Panc1 (cell line): ENCODE results near the gene MAN1A1. TPM values are rescaled to one million over a fixed set of nuclear protein-coding genes. Genes with fewer than 3 reads are reported as not detected.

ENCODE experiments used
- ATAC-seq: fragments of 200-7000 bp; cut with Tn5 transposase; 2 replicates; pipeline ENCODE4 v1.9.1; 2020; ENCODE audit warnings: mild to moderate bottlenecking, moderate library complexity
- BruUV-seq: library from RNA; stranded (reverse); fragments of 400-500 nt; replicated peaks from 2 replicates; lab custom pipeline; 2021; lab: Mats Ljungman, UMichigan
- CTCF ChIA-PET: fragments of 300-600 bp; sonication (Branson Sonifier 250); formaldehyde crosslinking; loops from one replicate; lab custom pipeline; 2022; ENCODE audit warnings: antibody characterized with exemption; lab: Charles Lee
- POLR2A ChIA-PET: fragments of 300-600 bp; sonication (Branson Sonifier 250); formaldehyde crosslinking; loops from one replicate; lab custom pipeline; 2022; ENCODE audit warnings: antibody characterized with exemption; lab: Charles Lee
- DNase-seq: peaks from one replicate; pipeline ENCODE4 v3.0.0-alpha.2; 2010; ENCODE audit warnings: low read depth, low spot score
- H3K27ac ChIP-seq: 2 replicates; pipeline ENCODE4 v1.5.1; 2011; ENCODE audit warnings: mild to moderate bottlenecking, low read length, inconsistent platforms
- H3K27me3 ChIP-seq: fragments of 200-500 bp; sonication (Bioruptor generic); 2 replicates; pipeline ENCODE4 v1.6.0; 2014; ENCODE audit warnings: low read length, inconsistent platforms; ENCODE audit not compliant: control insufficient read depth, insufficient read depth
- H3K36me3 ChIP-seq: fragments of 200-500 bp; sonication (Bioruptor generic); 2 replicates; pipeline ENCODE4 v1.5.1; 2014; ENCODE audit warnings: inconsistent platforms, mild to moderate bottlenecking, low read length, moderate library complexity; ENCODE audit not compliant: control insufficient read depth, insufficient read depth
- H3K4me1 ChIP-seq: 2 replicates; pipeline ENCODE4 v1.5.1; 2011; ENCODE audit warnings: inconsistent platforms, mild to moderate bottlenecking, low read length, moderate library complexity; ENCODE audit not compliant: control insufficient read depth, insufficient read depth
- H3K4me3 ChIP-seq, 2 experiments: 2 replicates each; pipeline ENCODE4 v1.5.1; 2011 to 2012; ENCODE audit warnings: low read depth in 2 of 2, low read length in 2 of 2, mild to moderate bottlenecking in 2 of 2, inconsistent platforms in 1 of 2, moderate library complexity in 1 of 2
- H3K9me3 ChIP-seq: fragments of 200-500 bp; sonication (Bioruptor generic); 2 replicates; pipeline ENCODE4 v1.5.1; 2014; ENCODE audit warnings: low read depth, mild to moderate bottlenecking, inconsistent platforms, low read length, moderate library complexity; ENCODE audit not compliant: control insufficient read depth, insufficient read depth
- POLR2AphosphoS5 ChIP-seq: IDR thresholded peaks from 2 replicates; pipeline ENCODE4 v1.6.1; 2012; ENCODE audit warnings: mild to moderate bottlenecking, low read depth, low read length, moderate library complexity
- SIN3A ChIP-seq: IDR thresholded peaks from 2 replicates; pipeline ENCODE4 v1.6.1; 2012; ENCODE audit warnings: low read depth, mild to moderate bottlenecking, low read length, moderate library complexity, borderline replicate concordance; ENCODE audit not compliant: insufficient read depth
- TCF7L2 ChIP-seq: IDR thresholded peaks from 2 replicates; pipeline ENCODE4 v1.6.1; 2011; ENCODE audit warnings: mild to moderate bottlenecking, low read depth, low read length, inconsistent platforms
- in situ Hi-C: cut with HindIII; loops from 2 replicates; pipeline ENCODE4 v1.10.0; 2016; ENCODE audit warnings: low sequenced_read_pairs, low pct_unique_long_range_greater_than_20kb
- intact Hi-C: fragments of 100-400 bp; cut with micrococcal nuclease; formaldehyde crosslinking; loops from one replicate; pipeline ENCODE4 v1.10.0; 2022; ENCODE audit not compliant: unreplicated experiment
- total RNA-seq: library from RNA; stranded (reverse); gene quantifications from one replicate; pipeline ENCODE4 v1.2.1, GENCODE V29; 2021; ENCODE audit not compliant: unreplicated experiment
- TF ChIP-seq, protein P1 (sequence below), 2 experiments: IDR thresholded peaks; 2 replicates each; pipeline ENCODE4 v1.6.1; 2011 to 2012; ENCODE audit warnings: low read depth in 2 of 2, control low read depth in 1 of 2, low read length in 1 of 2, mild to moderate bottlenecking in 1 of 2, moderate library complexity in 1 of 2; ENCODE audit not compliant: insufficient read depth in 1 of 2
- TF ChIP-seq, protein P2 (sequence below): fragments of 450-650 bp; IDR thresholded peaks from 2 replicates; pipeline ENCODE4 v1.5.1; 2017; ENCODE audit warnings: mild to moderate bottlenecking

Gene MAN1A1
- total RNA-seq, 1 experiment from 2014 or later = 3.2 TPM

GRCh38 chr6:119311514-119312142 is 37.9 kb downstream of the MAN1A1 start:
- no peaks in the 10 kb centered on the region for H3K4me1 ChIP-seq
- ChIA-PET POLR2A (no interaction called here), CTCF (no interaction called here)
- in situ Hi-C loops = no loop called here
- no peak overlapping the region for H3K27ac ChIP-seq
- H3K9me3 ChIP-seq = no peaks in the 10 kb centered on the region
- TF ChIP-seq TCF7L2 = no peak
- TF ChIP-seq, protein P1, sequence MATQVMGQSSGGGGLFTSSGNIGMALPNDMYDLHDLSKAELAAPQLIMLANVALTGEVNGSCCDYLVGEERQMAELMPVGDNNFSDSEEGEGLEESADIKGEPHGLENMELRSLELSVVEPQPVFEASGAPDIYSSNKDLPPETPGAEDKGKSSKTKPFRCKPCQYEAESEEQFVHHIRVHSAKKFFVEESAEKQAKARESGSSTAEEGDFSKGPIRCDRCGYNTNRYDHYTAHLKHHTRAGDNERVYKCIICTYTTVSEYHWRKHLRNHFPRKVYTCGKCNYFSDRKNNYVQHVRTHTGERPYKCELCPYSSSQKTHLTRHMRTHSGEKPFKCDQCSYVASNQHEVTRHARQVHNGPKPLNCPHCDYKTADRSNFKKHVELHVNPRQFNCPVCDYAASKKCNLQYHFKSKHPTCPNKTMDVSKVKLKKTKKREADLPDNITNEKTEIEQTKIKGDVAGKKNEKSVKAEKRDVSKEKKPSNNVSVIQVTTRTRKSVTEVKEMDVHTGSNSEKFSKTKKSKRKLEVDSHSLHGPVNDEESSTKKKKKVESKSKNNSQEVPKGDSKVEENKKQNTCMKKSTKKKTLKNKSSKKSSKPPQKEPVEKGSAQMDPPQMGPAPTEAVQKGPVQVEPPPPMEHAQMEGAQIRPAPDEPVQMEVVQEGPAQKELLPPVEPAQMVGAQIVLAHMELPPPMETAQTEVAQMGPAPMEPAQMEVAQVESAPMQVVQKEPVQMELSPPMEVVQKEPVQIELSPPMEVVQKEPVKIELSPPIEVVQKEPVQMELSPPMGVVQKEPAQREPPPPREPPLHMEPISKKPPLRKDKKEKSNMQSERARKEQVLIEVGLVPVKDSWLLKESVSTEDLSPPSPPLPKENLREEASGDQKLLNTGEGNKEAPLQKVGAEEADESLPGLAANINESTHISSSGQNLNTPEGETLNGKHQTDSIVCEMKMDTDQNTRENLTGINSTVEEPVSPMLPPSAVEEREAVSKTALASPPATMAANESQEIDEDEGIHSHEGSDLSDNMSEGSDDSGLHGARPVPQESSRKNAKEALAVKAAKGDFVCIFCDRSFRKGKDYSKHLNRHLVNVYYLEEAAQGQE (IDR thresholded peaks at IDR 0.05; ENCODE audit: insufficient read depth in 1 of 2, low read depth in 2 of 2, low read length in 1 of 2) = no peak
- TF ChIP-seq, protein P2, sequence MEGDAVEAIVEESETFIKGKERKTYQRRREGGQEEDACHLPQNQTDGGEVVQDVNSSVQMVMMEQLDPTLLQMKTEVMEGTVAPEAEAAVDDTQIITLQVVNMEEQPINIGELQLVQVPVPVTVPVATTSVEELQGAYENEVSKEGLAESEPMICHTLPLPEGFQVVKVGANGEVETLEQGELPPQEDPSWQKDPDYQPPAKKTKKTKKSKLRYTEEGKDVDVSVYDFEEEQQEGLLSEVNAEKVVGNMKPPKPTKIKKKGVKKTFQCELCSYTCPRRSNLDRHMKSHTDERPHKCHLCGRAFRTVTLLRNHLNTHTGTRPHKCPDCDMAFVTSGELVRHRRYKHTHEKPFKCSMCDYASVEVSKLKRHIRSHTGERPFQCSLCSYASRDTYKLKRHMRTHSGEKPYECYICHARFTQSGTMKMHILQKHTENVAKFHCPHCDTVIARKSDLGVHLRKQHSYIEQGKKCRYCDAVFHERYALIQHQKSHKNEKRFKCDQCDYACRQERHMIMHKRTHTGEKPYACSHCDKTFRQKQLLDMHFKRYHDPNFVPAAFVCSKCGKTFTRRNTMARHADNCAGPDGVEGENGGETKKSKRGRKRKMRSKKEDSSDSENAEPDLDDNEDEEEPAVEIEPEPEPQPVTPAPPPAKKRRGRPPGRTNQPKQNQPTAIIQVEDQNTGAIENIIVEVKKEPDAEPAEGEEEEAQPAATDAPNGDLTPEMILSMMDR = no peak
- TF ChIP-seq POLR2AphosphoS5 = no peak
- no peak for TF ChIP-seq SIN3A
- no peak for ATAC-seq
- H3K36me3 ChIP-seq = no peaks in the 10 kb centered on the region
- BruUV-seq = no TSS peak
- H3K27me3 ChIP-seq = no peaks in the 10 kb centered on the region
- H3K4me3 ChIP-seq = no peak overlapping the region
- DNase-seq = no peak
- intact Hi-C loops = no loop called here

GRCh38 chr6:119310486-119311036 is 39.0 kb downstream of the MAN1A1 start:
- in situ Hi-C loops = no loop called here
- ATAC-seq = no peak
- Histone ChIP-seq H3K36me3 (no peaks in the 10 kb centered on the region), H3K27ac (no peak overlapping the region), H3K9me3 (no peaks in the 10 kb centered on the region), H3K4me1 (no peaks in the 10 kb centered on the region), H3K27me3 (no peaks in the 10 kb centered on the region), H3K4me3 (no peak overlapping the region)
- ChIA-PET POLR2A (no interaction called here), CTCF (no interaction called here)
- intact Hi-C loops = no loop called here
- no peak for DNase-seq
- no TSS peak for BruUV-seq
- TF ChIP-seq TCF7L2 = no peak

DNA sequence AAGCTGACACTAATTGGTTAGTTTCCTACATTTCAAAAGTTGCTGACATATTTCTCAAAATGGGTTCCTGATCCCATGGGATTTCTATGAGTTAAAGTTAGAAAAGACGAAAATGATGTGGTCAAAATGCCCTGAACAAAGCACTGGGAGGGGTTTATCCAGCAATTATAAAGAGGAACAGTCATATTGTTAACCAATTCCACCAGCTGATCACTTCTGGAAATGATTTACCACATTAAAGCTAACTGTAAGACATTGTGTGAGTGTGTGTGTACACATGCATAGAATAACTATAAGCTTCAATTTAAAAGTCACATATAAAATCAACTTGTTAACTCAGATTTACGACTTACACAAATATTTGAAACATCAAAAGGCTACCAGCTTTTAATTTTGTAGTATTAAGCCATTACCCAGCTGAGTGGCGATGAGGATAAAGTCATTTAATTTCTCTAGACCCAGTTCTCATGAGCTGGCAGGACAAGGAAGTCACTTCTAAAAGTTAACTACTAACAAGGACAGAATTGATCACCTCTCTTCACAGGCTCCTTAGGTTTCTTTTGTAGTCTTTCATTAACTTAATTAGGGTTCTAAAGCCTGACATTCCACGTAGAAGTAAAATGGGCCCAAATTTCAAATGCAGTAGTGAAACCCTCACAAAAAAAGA is 40.4 kb downstream of the MAN1A1 start:
- intact Hi-C loops = no loop called here
- TF ChIP-seq POLR2AphosphoS5 (no peak), TCF7L2 (no peak), SIN3A (no peak)
- TF ChIP-seq, protein P1 (IDR thresholded peaks at IDR 0.05; ENCODE audit: insufficient read depth in 1 of 2, low read depth in 2 of 2, low read length in 1 of 2) = no peak
- TF ChIP-seq, protein P2 = no peak
- DNase-seq (no peak), ATAC-seq (no peak)
- in situ Hi-C loops = no loop called here
- H3K36me3 ChIP-seq = no peaks in the 10 kb centered on the region
- H3K4me1 ChIP-seq = no peaks in the 10 kb centered on the region
- no peak overlapping the region for H3K4me3 ChIP-seq
- no TSS peak for BruUV-seq
- ChIA-PET POLR2A (interaction anchor here (0.5 kb wide), 1 partner anchor 1608 kb away, joined by 5 read pairs; no protein-coding TSS in a partner anchor), CTCF (no interaction called here)
- H3K9me3 ChIP-seq = no peaks in the 10 kb centered on the region
- no peak overlapping the region for H3K27ac ChIP-seq
- no peaks in the 10 kb centered on the region for H3K27me3 ChIP-seq
